Measurements from ENCODE around the gene RBM14.
"Not testable (repeated sequence)": the region's sequence is repeated elsewhere in the genome, so short reads cannot be mapped to it uniquely, and the experiment has no call there.

The RBM14 gene

GRCh38 chr11:66616379-66617154 lies at the start of gene RBM14:
Gene RBM14, plus strand, starts transcription at chr11:66616630. Its CDS starts 91 bp downstream, at chr11:66616721.
- DNase-seq, result peak; percentile 94

GRCh38 chr11:66567787-66568123 lies 48.7 kb upstream of the RBM14 start:
- DNase-seq, result no peak

- DNase-seq, result peak; percentile 50
Measured at GRCh38 chr11:66568124-66568916, 48.1 kb upstream of the RBM14 start, which contains the start of gene CTSF. Gene CTSF, minus strand, starts transcription at chr11:66568606. Its CDS starts 120 bp downstream, at chr11:66568486.

- DNase-seq, result no peak
Measured at GRCh38 chr11:66569076-66569475, 47.4 kb upstream of the RBM14 start.

- no peak for DNase-seq
Measured at GRCh38 chr11:66570079-66570849, 46.2 kb upstream of the RBM14 start.

- DNase-seq, result no peak
Measured at GRCh38 chr11:66570850-66571180, 45.6 kb upstream of the RBM14 start.

- peak; percentile 21 for DNase-seq
Measured at GRCh38 chr11:66579017-66579606, 37.3 kb upstream of the RBM14 start.

GRCh38 chr11:66580803-66581202 lies 35.6 kb upstream of the RBM14 start:
- DNase-seq, result no peak

- no peak for DNase-seq
Measured at GRCh38 chr11:66581261-66581660, 35.2 kb upstream of the RBM14 start.

GRCh38 chr11:66582565-66583147 lies 33.8 kb upstream of the RBM14 start:
- not testable (repeated sequence) for DNase-seq

GRCh38 chr11:66585447-66585846 lies 31.0 kb upstream of the RBM14 start:
- DNase-seq, result not testable (repeated sequence)

GRCh38 chr11:66586136-66586535 lies 30.3 kb upstream of the RBM14 start:
- no peak for DNase-seq

GRCh38 chr11:66589315-66589714 lies 27.1 kb upstream of the RBM14 start:
- DNase-seq, result not testable (repeated sequence)

- no peak for DNase-seq
Measured at GRCh38 chr11:66589996-66590675, 26.3 kb upstream of the RBM14 start.

GRCh38 chr11:66591175-66591574 lies 25.3 kb upstream of the RBM14 start:
- DNase-seq, result no peak

- DNase-seq, result peak; percentile 92
Measured at GRCh38 chr11:66592457-66593302, 23.8 kb upstream of the RBM14 start, which contains the start of the genes CCDC87 and CCS. Gene CCDC87, minus strand, starts transcription at chr11:66593063. Its CDS starts 48 bp downstream, at chr11:66593015. Gene CCS, plus strand, starts transcription at chr11:66593185. Its CDS starts 77 bp downstream, at chr11:66593262.

- no peak for DNase-seq
Measured at GRCh38 chr11:66593303-66593635, 23.2 kb upstream of the RBM14 start.

- no peak for DNase-seq
Measured at GRCh38 chr11:66593650-66594049, 22.8 kb upstream of the RBM14 start.

GRCh38 chr11:66595245-66595904 lies 21.1 kb upstream of the RBM14 start:
- no peak for DNase-seq

GRCh38 chr11:66598993-66599392 lies 17.4 kb upstream of the RBM14 start:
- DNase-seq, result no peak
